Suprapubic skin (tissue), 4 donors: Measurements from ENCODE around the gene DLX2. TPM values are rescaled to one million over a fixed set of nuclear protein-coding genes. Genes with fewer than 3 reads are reported as not detected.
A peak's percentile ranks its signal among the peaks of the same experiment; 100 is the strongest.

Experiments used
- DNase-seq, 2 donors: peaks; one replicate each; pipeline ENCODE4 v3.0.0-alpha.2; 2019; ENCODE audit warnings: low spot score in 2 of 2
- H3K27ac ChIP-seq: fragments of 200-600 bp; sonication (generic); one replicate; pipeline ENCODE4 v1.5.1; 2019
- H3K27me3 ChIP-seq: fragments of 200-600 bp; sonication (generic); one replicate; pipeline ENCODE4 v1.5.1; 2019
- H3K36me3 ChIP-seq: fragments of 200-600 bp; sonication (generic); one replicate; pipeline ENCODE4 v1.5.1; 2019
- H3K4me1 ChIP-seq: fragments of 200-600 bp; sonication (generic); one replicate; pipeline ENCODE4 v1.5.1; 2019
- H3K4me3 ChIP-seq: fragments of 200-600 bp; sonication (generic); one replicate; pipeline ENCODE4 v1.5.1; 2019; ENCODE audit warnings: mild to moderate bottlenecking
- H3K9me3 ChIP-seq: fragments of 200-600 bp; sonication (generic); one replicate; pipeline ENCODE4 v1.5.1; 2019
- CTCF ChIP-seq, 2 donors: fragments of 200-600 bp in 1 of 2; fragments of 450-650 bp in 1 of 2; sonication (generic) in 1 of 2; IDR thresholded peaks; one replicate each; pipeline ENCODE4 v1.5.1; 2016 to 2019; ENCODE audit warnings: antibody characterized with exemption in 2 of 2, mild to moderate bottlenecking in 1 of 2, moderate library complexity in 1 of 2
- EP300 ChIP-seq: sonication (generic); formaldehyde crosslinking; IDR thresholded peaks from one replicate; pipeline ENCODE4 v1.6.1; 2017; ENCODE audit warnings: antibody characterized with exemption
- POLR2A ChIP-seq, 2 donors: fragments of 450-650 bp; IDR thresholded peaks; one replicate each; pipeline ENCODE4 v1.6.1; 2017; ENCODE audit warnings: antibody characterized with exemption in 2 of 2, mild to moderate bottlenecking in 2 of 2, moderate library complexity in 2 of 2
- POLR2AphosphoS5 ChIP-seq, 3 donors: sonication (generic); formaldehyde crosslinking; IDR thresholded peaks; one replicate each; pipeline ENCODE4 v1.6.1; 2017; ENCODE audit warnings: antibody characterized with exemption in 3 of 3
- WGBS: methylation state at CpG from one replicate; pipeline ENCODE4 v1.1.5; 2018; 5-methylcytosine and 5-hydroxymethylcytosine counted together
- total RNA-seq, 4 donors: library from RNA; depleted of rRNA; stranded (reverse); fragments of >200 nt; gene quantifications; one replicate each; pipeline ENCODE4 v1.1.0, GENCODE V29; 2016

DLX2 gene
- total RNA-seq, 4 donors from 2014 or later: 0.30 to 1.1 (median 0.42) TPM; not detected in 1

GRCh38 chr2:172107690-172108586 lies 5.2 kb upstream of the DLX2 start:
- DNase-seq: no peak
- WGBS: 59% methylated on average over 29 of the region's 51 CpGs
- Histone ChIP-seq H3K9me3 (no peaks in the 10 kb centered on the region), H3K4me3 (no peak overlapping the region), H3K36me3 (no peaks in the 10 kb centered on the region), H3K27me3 (peaks cover 76% of the 10 kb centered on the region), H3K27ac (no peak overlapping the region), H3K4me1 (peaks cover 23% of the 10 kb centered on the region)
- TF ChIP-seq CTCF (IDR thresholded peaks at IDR 0.05) (no peak), POLR2AphosphoS5 (IDR thresholded peaks at IDR 0.05) (no peak), POLR2A (IDR thresholded peaks at IDR 0.05) (no peak), EP300 (no peak)

GRCh38 chr2:172106108-172106961 lies 3.6 kb upstream of the DLX2 start:
- H3K4me3 ChIP-seq: peak overlapping the region; percentile 42
- TF ChIP-seq POLR2AphosphoS5 (IDR thresholded peaks at IDR 0.05): no peak
- TF ChIP-seq EP300: no peak
- peak in 1 of 2 donors; percentile 20 for TF ChIP-seq CTCF (IDR thresholded peaks at IDR 0.05)
- no peaks in the 10 kb centered on the region for H3K36me3 ChIP-seq
- peaks cover 89% of the 10 kb centered on the region for H3K27me3 ChIP-seq
- H3K9me3 ChIP-seq: no peaks in the 10 kb centered on the region
- WGBS: 11% methylated on average over 36 of the region's 44 CpGs
- H3K4me1 ChIP-seq: peaks cover 39% of the 10 kb centered on the region
- no peak for DNase-seq
- H3K27ac ChIP-seq: no peak overlapping the region

- no peak for DNase-seq
- H3K4me3 ChIP-seq: peak overlapping the region; percentile 42
- H3K27ac ChIP-seq: no peak overlapping the region
- TF ChIP-seq POLR2A (IDR thresholded peaks at IDR 0.05) (no peak), CTCF (IDR thresholded peaks at IDR 0.05) (no peak), EP300 (no peak), POLR2AphosphoS5 (IDR thresholded peaks at IDR 0.05) (no peak)
- H3K9me3 ChIP-seq: no peaks in the 10 kb centered on the region
- peaks cover 46% of the 10 kb centered on the region for H3K4me1 ChIP-seq
- H3K36me3 ChIP-seq: no peaks in the 10 kb centered on the region
- peaks cover 97% of the 10 kb centered on the region for H3K27me3 ChIP-seq
- WGBS: 27% methylated on average over 21 of the region's 23 CpGs
Observed at GRCh38 chr2:172105471-172106107, 2.9 kb upstream of the DLX2 start.

- WGBS: 5% methylated on average over 25 of the region's 25 CpGs
- Histone ChIP-seq H3K4me1 (peaks cover 65% of the 10 kb centered on the region), H3K27me3 (peaks cover 99% of the 10 kb centered on the region)
Observed at GRCh38 chr2:172103471-172104272, 972 bp upstream of the DLX2 start.

More at GRCh38 chr2:172103471-172104272, 972 bp upstream of the DLX2 start:
- Histone ChIP-seq H3K4me3 (peak overlapping the region; percentile 64), H3K9me3 (no peaks in the 10 kb centered on the region), H3K36me3 (no peaks in the 10 kb centered on the region), H3K27ac (no peak overlapping the region)
- TF ChIP-seq CTCF (IDR thresholded peaks at IDR 0.05) (peak; percentile 83 to 91), POLR2A (IDR thresholded peaks at IDR 0.05) (no peak), POLR2AphosphoS5 (IDR thresholded peaks at IDR 0.05) (no peak), EP300 (no peak)
- DNase-seq: no peak
